ENCODE data around the gene SLC16A14.

Gene SLC16A14

GRCh38 chr2:230018153-230018552 lies 50.6 kb downstream of the SLC16A14 start:
- POLR2A ChIA-PET = no interaction called here
- no peaks in the 10 kb centered on the region for H3K9me3 ChIP-seq (ENCODE audit: control insufficient read depth, insufficient read depth, low read depth, low read length)
- H3K36me3 ChIP-seq (ENCODE audit: control insufficient read depth in 2 of 2, insufficient read depth in 1 of 2, low read length in 2 of 2) = no peaks in the 10 kb centered on the region
- no peaks in the 10 kb centered on the region for H3K4me1 ChIP-seq (ENCODE audit: control insufficient read depth, insufficient read depth, low read length)
- TF ChIP-seq ZSCAN18 (tag by site-specific recombination; IDR thresholded peaks at IDR 0.05) (no peak), ZNF513 (tag by site-specific recombination; IDR thresholded peaks at IDR 0.05) (no peak), ZNF48 (tag by site-specific recombination; IDR thresholded peaks at IDR 0.05) (no peak), GLI4 (tag by site-specific recombination; IDR thresholded peaks at IDR 0.05) (no peak), ZNF2 (tag by site-specific recombination; IDR thresholded peaks at IDR 0.05) (no peak), RBAK (tag by site-specific recombination; IDR thresholded peaks at IDR 0.05) (no peak), ZNF18 (tag by site-specific recombination; IDR thresholded peaks at IDR 0.05) (no peak), PBX3 (CRISPR knock-in tag; IDR thresholded peaks at IDR 0.05) (no peak), ZNF660 (tag by site-specific recombination; IDR thresholded peaks at IDR 0.05) (no peak), ZNF398 (tag by site-specific recombination; IDR thresholded peaks at IDR 0.05) (no peak), SALL2 (tag by site-specific recombination; IDR thresholded peaks at IDR 0.05; ENCODE audit: borderline replicate concordance) (no peak), ZNF223 (tag by site-specific recombination; IDR thresholded peaks at IDR 0.05) (no peak), ZSCAN4 (tag by site-specific recombination; IDR thresholded peaks at IDR 0.05) (no peak), PRDM4 (tag by site-specific recombination; IDR thresholded peaks at IDR 0.05) (no peak), TSHZ1 (tag by site-specific recombination; IDR thresholded peaks at IDR 0.05; ENCODE audit: borderline replicate concordance) (no peak)
- H3K27ac ChIP-seq (ENCODE audit: extremely low read depth, low read depth, low read length) = no peak overlapping the region
- CTCF ChIA-PET = interaction anchor here (0.6 to 1.4 kb wide), 2 partner anchors 17 to 49 kb away, joined by 3 read pairs; no protein-coding TSS in a partner anchor
- no peak overlapping the region for H3K4me3 ChIP-seq (ENCODE audit: low read depth, low read length)

Measured in HEK293 (cell line).